Skeletal muscle satellite cell (primary cell): ENCODE results near the gene RNF141.

Experiments used
- H3K27me3 ChIP-seq: 2 replicates; pipeline ENCODE4 v1.7.0; 2013; ENCODE audit warnings: low read length; ENCODE audit not compliant: control insufficient read depth, insufficient read depth
- H3K36me3 ChIP-seq: 2 replicates; pipeline ENCODE4 v1.7.0; 2013; ENCODE audit warnings: mild to moderate bottlenecking, control low read depth, low read length; ENCODE audit not compliant: insufficient read depth
- H3K4me1 ChIP-seq: 2 replicates; pipeline ENCODE4 v1.7.0; 2013; ENCODE audit warnings: low read length; ENCODE audit not compliant: control insufficient read depth, insufficient read depth
- H3K4me2 ChIP-seq: 2 replicates; pipeline ENCODE4 v1.7.0; 2013; ENCODE audit warnings: mild to moderate bottlenecking, low read length
- H3K4me3 ChIP-seq: 2 replicates; pipeline ENCODE4 v1.7.0; 2013; ENCODE audit warnings: low read length
- H3K9ac ChIP-seq: 2 replicates; pipeline ENCODE4 v1.7.0; 2013; ENCODE audit warnings: mild to moderate bottlenecking, low read depth, low read length, moderate library complexity
- H3K9me3 ChIP-seq: replicated peaks from 2 replicates; pipeline ENCODE4 v1.7.0; 2013; ENCODE audit warnings: mild to moderate bottlenecking, control low read depth, low read length

The RNF141 gene

GRCh38 chr11:10494636-10495463 is 46.1 kb downstream of the RNF141 start:
- H3K4me1 ChIP-seq = peaks cover 23% of the 10 kb centered on the region
- H3K9me3 ChIP-seq = no peaks in the 10 kb centered on the region
- H3K27me3 ChIP-seq = no peaks in the 10 kb centered on the region
- no peak overlapping the region for H3K4me3 ChIP-seq
- H3K4me2 ChIP-seq = no peak overlapping the region
- no peak overlapping the region for H3K9ac ChIP-seq
- peaks cover 55% of the 10 kb centered on the region for H3K36me3 ChIP-seq

GRCh38 chr11:10493041-10493663 is 47.8 kb downstream of the RNF141 start:
- no peaks in the 10 kb centered on the region for H3K9me3 ChIP-seq
- H3K36me3 ChIP-seq = peaks cover 49% of the 10 kb centered on the region
- peaks cover 29% of the 10 kb centered on the region for H3K4me1 ChIP-seq
- no peak overlapping the region for H3K4me3 ChIP-seq
- no peaks in the 10 kb centered on the region for H3K27me3 ChIP-seq
- H3K4me2 ChIP-seq = no peak overlapping the region
- no peak overlapping the region for H3K9ac ChIP-seq

GRCh38 chr11:10492084-10492483 is 48.9 kb downstream of the RNF141 start:
- no peak overlapping the region for H3K4me3 ChIP-seq
- no peak overlapping the region for H3K4me2 ChIP-seq
- no peaks in the 10 kb centered on the region for H3K9me3 ChIP-seq
- H3K9ac ChIP-seq = no peak overlapping the region
- no peaks in the 10 kb centered on the region for H3K27me3 ChIP-seq
- H3K36me3 ChIP-seq = peaks cover 43% of the 10 kb centered on the region
- H3K4me1 ChIP-seq = peaks cover 29% of the 10 kb centered on the region

GRCh38 chr11:10490398-10491241 is 50.4 kb downstream of the RNF141 start:
- Histone ChIP-seq H3K4me1 (peaks cover 29% of the 10 kb centered on the region), H3K9ac (peak overlapping the region; percentile 23), H3K36me3 (peaks cover 35% of the 10 kb centered on the region), H3K4me3 (peak overlapping the region; percentile 10), H3K4me2 (peak overlapping the region; percentile 38), H3K27me3 (no peaks in the 10 kb centered on the region), H3K9me3 (no peaks in the 10 kb centered on the region)

- H3K9ac ChIP-seq = peak overlapping the region; percentile 1
- H3K36me3 ChIP-seq = peaks cover 32% of the 10 kb centered on the region
- H3K4me3 ChIP-seq = no peak overlapping the region
- peaks cover 29% of the 10 kb centered on the region for H3K4me1 ChIP-seq
- peak overlapping the region; percentile 21 for H3K4me2 ChIP-seq
- H3K9me3 ChIP-seq = no peaks in the 10 kb centered on the region
- no peaks in the 10 kb centered on the region for H3K27me3 ChIP-seq
These were observed 51.0 kb downstream of the RNF141 start for GRCh38 chr11:10490032-10490397.

- no peaks in the 10 kb centered on the region for H3K27me3 ChIP-seq
- H3K9me3 ChIP-seq = no peaks in the 10 kb centered on the region
- no peak overlapping the region for H3K4me3 ChIP-seq
- H3K4me2 ChIP-seq = no peak overlapping the region
- H3K4me1 ChIP-seq = peaks cover 29% of the 10 kb centered on the region
- peaks cover 30% of the 10 kb centered on the region for H3K36me3 ChIP-seq
- no peak overlapping the region for H3K9ac ChIP-seq
These were observed 51.9 kb downstream of the RNF141 start for GRCh38 chr11:10488934-10489691.

- H3K27me3 ChIP-seq = no peaks in the 10 kb centered on the region
- H3K4me1 ChIP-seq = peaks cover 29% of the 10 kb centered on the region
- H3K4me3 ChIP-seq = no peak overlapping the region
- H3K36me3 ChIP-seq = peaks cover 28% of the 10 kb centered on the region
- no peaks in the 10 kb centered on the region for H3K9me3 ChIP-seq
- H3K4me2 ChIP-seq = no peak overlapping the region
- H3K9ac ChIP-seq = no peak overlapping the region
These were observed 52.7 kb downstream of the RNF141 start for GRCh38 chr11:10488121-10488933.

- H3K27me3 ChIP-seq = no peaks in the 10 kb centered on the region
- peaks cover 27% of the 10 kb centered on the region for H3K4me1 ChIP-seq
- no peak overlapping the region for H3K9ac ChIP-seq
- no peak overlapping the region for H3K4me3 ChIP-seq
- H3K36me3 ChIP-seq = peaks cover 29% of the 10 kb centered on the region
- no peaks in the 10 kb centered on the region for H3K9me3 ChIP-seq
- no peak overlapping the region for H3K4me2 ChIP-seq
These were observed 53.9 kb downstream of the RNF141 start for GRCh38 chr11:10487002-10487647.

GRCh38 chr11:10486161-10486840 is 54.7 kb downstream of the RNF141 start:
- Histone ChIP-seq H3K4me3 (no peak overlapping the region), H3K9me3 (no peaks in the 10 kb centered on the region), H3K9ac (no peak overlapping the region), H3K4me1 (peaks cover 19% of the 10 kb centered on the region), H3K36me3 (peaks cover 32% of the 10 kb centered on the region), H3K27me3 (no peaks in the 10 kb centered on the region), H3K4me2 (no peak overlapping the region)

GRCh38 chr11:10485646-10486045 is 55.3 kb downstream of the RNF141 start:
- H3K4me2 ChIP-seq = no peak overlapping the region
- H3K4me1 ChIP-seq = peaks cover 13% of the 10 kb centered on the region
- no peak overlapping the region for H3K4me3 ChIP-seq
- peaks cover 34% of the 10 kb centered on the region for H3K36me3 ChIP-seq
- no peaks in the 10 kb centered on the region for H3K27me3 ChIP-seq
- no peak overlapping the region for H3K9ac ChIP-seq
- H3K9me3 ChIP-seq = no peaks in the 10 kb centered on the region
